GM10266 (cell line): Measurements from ENCODE around the gene GJA5.

ENCODE experiments used
- DNase-seq: peaks from one replicate; pipeline ENCODE4 v3.0.0; 2012; ENCODE audit errors: extremely low spot score
- CTCF ChIP-seq: IDR thresholded peaks from 2 replicates; pipeline ENCODE4 v1.5.1; 2012; ENCODE audit warnings: mild to moderate bottlenecking, low read depth; ENCODE audit not compliant: control insufficient read depth, insufficient read depth; ENCODE audit errors: missing control alignments

GJA5 gene

GRCh38 chr1:147752511-147752910, 7.9 kb downstream of the GJA5 start:
- TF ChIP-seq CTCF: no peak
- DNase-seq: no peak

GRCh38 chr1:147751346-147751745, 9.1 kb downstream of the GJA5 start:
- no peak for TF ChIP-seq CTCF
- no peak for DNase-seq

GRCh38 chr1:147750618-147751217, 9.7 kb downstream of the GJA5 start:
- DNase-seq: no peak
- no peak for TF ChIP-seq CTCF

GRCh38 chr1:147749792-147750191, 10.6 kb downstream of the GJA5 start:
- no peak for DNase-seq

GRCh38 chr1:147748676-147749350, 11.6 kb downstream of the GJA5 start:
- TF ChIP-seq CTCF: no peak
- no peak for DNase-seq

More at GRCh38 chr1:147749792-147750191, 10.6 kb downstream of the GJA5 start:
- no peak for TF ChIP-seq CTCF

- no peak for TF ChIP-seq CTCF
- DNase-seq: no peak
Measured at GRCh38 chr1:147747966-147748365, 12.4 kb downstream of the GJA5 start.

GRCh38 chr1:147745271-147745670, 15.1 kb downstream of the GJA5 start:
- no peak for TF ChIP-seq CTCF
- no peak for DNase-seq
